Measurements from ENCODE around the gene APOBEC3H. TPM values are rescaled to one million over a fixed set of nuclear protein-coding genes. Genes with fewer than 3 reads are reported as not detected.
"Not testable (repeated sequence)": the region's sequence is repeated elsewhere in the genome, so short reads cannot be mapped to it uniquely, and the experiment has no call there.

The APOBEC3H gene
- polyA plus RNA-seq, 1 experiment: 0.11 TPM

DNA sequence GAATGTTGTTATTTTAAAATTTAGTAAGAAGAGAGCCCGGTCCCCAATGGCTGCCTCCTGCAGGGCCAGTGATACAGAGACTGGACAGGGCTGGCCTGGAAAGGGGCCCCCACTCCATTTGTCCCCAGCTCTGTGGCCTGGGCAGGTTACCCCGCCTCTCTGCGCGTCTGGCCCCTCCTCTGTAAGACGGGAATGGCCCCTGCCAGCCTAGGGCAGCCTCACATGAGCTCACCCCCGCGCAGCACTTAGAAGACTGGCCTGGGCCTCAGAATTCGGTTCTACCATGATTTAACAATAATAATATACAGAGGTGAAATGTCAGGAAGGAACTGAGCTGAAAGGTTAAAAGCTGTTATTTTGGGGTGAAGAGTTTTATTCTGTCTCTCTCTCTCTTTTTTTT, 18.7 kb upstream of the APOBEC3H start:
- H3K9me3 ChIP-seq (ENCODE audit: control insufficient read depth, insufficient read depth, low read length): no peaks in the 10 kb centered on the region
- DNase-seq (ENCODE audit: low read depth, low spot score): no peak
- POLR2A ChIA-PET: no interaction called here
- no peak for TF ChIP-seq CTCF (IDR thresholded peaks at IDR 0.05; ENCODE audit: low read depth, low read length)
- H3K27ac ChIP-seq (ENCODE audit: low read depth, low read length): no peak overlapping the region
- CTCF ChIA-PET: no interaction called here
- no peak overlapping the region for H3K4me3 ChIP-seq (ENCODE audit: low read depth, low read length)
- H3K27me3 ChIP-seq (ENCODE audit: control insufficient read depth, insufficient read depth, low read length): no peaks in the 10 kb centered on the region

DNA sequence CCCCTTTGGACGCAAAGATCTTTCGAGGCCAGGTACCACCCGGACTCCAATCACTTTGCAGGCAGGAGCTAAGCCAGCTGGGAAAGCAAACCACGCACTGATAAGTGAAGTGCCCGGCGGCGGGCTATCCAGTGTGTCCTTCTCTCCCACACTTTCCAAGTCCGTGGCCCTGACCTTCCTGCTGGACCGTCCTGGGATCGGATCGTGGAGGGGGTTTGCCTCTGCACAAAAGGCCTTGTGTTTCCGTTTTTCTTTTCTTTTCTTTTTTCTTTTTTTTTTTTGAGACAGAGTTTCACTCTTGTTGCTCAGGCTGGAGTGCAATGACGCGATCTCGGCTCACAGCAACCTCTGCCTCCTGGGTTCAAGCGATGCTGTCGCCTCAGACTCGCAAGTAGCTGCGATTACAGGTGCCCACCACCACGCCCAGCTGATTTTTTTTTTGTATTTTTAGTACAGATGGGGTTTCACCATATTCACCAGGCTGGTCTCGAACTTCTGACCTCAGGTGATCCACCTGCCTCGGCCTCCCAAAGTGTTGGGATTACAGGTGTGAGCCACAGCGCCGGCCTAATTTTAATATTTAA, 17.9 kb upstream of the APOBEC3H start:
- CTCF ChIA-PET; H3K27ac ChIP-seq (ENCODE audit: low read depth, low read length); H3K9me3 ChIP-seq (ENCODE audit: control insufficient read depth, insufficient read depth, low read length); H3K4me3 ChIP-seq (ENCODE audit: low read depth, low read length); POLR2A ChIA-PET; DNase-seq (ENCODE audit: low read depth, low spot score); H3K27me3 ChIP-seq (ENCODE audit: control insufficient read depth, insufficient read depth, low read length): not testable (repeated sequence)

DNA sequence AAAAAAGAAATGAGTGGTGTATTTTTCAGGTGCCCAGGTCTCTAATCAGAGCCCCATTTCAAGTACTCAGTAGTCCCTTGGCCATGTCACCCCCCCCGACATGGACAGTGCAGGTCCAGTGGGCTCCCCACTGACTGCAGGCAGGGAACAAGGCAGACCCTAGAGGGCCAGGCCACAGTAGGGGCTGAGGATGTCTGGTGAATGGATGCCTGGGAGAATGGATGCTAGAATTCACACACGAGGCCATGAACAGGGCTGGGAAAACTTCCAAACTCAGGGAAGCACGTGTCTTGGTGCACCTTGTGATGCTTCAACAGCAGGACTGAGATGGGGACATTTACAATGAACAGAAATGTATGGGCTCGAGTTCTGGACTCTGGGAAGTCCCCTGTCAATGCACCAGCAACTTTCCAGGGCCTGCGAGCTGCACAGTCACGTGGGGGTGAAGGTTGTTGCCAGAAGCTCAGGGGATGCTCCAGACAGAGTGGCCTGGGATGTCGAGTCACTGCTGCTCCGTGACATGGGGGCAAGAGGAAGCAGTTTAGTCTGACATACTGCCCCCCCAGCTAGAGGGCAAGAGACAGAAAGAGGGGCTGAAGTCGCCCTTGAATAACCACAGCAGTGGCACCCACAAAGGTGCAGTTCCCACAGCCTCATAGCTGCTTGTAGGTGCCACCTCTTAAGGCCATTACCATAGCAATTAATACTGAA, 16.8 kb upstream of the APOBEC3H start:
- Histone ChIP-seq H3K4me3 (ENCODE audit: low read depth, low read length) (no peak overlapping the region), H3K9me3 (ENCODE audit: control insufficient read depth, insufficient read depth, low read length) (no peaks in the 10 kb centered on the region), H3K27me3 (ENCODE audit: control insufficient read depth, insufficient read depth, low read length) (no peaks in the 10 kb centered on the region), H3K27ac (ENCODE audit: low read depth, low read length) (no peak overlapping the region)
- ChIA-PET POLR2A (no interaction called here), CTCF (no interaction called here)
- no peak for DNase-seq (ENCODE audit: low read depth, low spot score)
- no peak for TF ChIP-seq CTCF (IDR thresholded peaks at IDR 0.05; ENCODE audit: low read depth, low read length)

GRCh38 chr22:39081016-39081415, 16.0 kb upstream of the APOBEC3H start:
- POLR2A ChIA-PET: no interaction called here
- H3K27me3 ChIP-seq (ENCODE audit: control insufficient read depth, insufficient read depth, low read length): no peaks in the 10 kb centered on the region
- no peak for DNase-seq (ENCODE audit: low read depth, low spot score)
- CTCF ChIA-PET: no interaction called here
- H3K9me3 ChIP-seq (ENCODE audit: control insufficient read depth, insufficient read depth, low read length): no peaks in the 10 kb centered on the region
- H3K27ac ChIP-seq (ENCODE audit: low read depth, low read length): no peak overlapping the region
- no peak overlapping the region for H3K4me3 ChIP-seq (ENCODE audit: low read depth, low read length)
- TF ChIP-seq CTCF (IDR thresholded peaks at IDR 0.05; ENCODE audit: low read depth, low read length): no peak

GRCh38 chr22:39081598-39081997, 15.4 kb upstream of the APOBEC3H start:
- Histone ChIP-seq H3K27me3 (ENCODE audit: control insufficient read depth, insufficient read depth, low read length) (peaks cover 1% of the 10 kb centered on the region), H3K27ac (ENCODE audit: low read depth, low read length) (no peak overlapping the region), H3K4me3 (ENCODE audit: low read depth, low read length) (no peak overlapping the region), H3K9me3 (ENCODE audit: control insufficient read depth, insufficient read depth, low read length) (no peaks in the 10 kb centered on the region)
- no peak for DNase-seq (ENCODE audit: low read depth, low spot score)
- TF ChIP-seq CTCF (IDR thresholded peaks at IDR 0.05; ENCODE audit: low read depth, low read length): no peak
- ChIA-PET POLR2A (no interaction called here), CTCF (interaction anchor here (1.2 kb wide), 1 partner anchor 37 kb away, joined by 3 read pairs; no protein-coding TSS in a partner anchor)

Measured in AG04450 (cell line).